Right lobe of liver (tissue), 6 donors: ENCODE measurements around the gene ARHGEF37. TPM values are rescaled to one million over a fixed set of nuclear protein-coding genes. Genes with fewer than 3 reads are reported as not detected.

Source experiments
- ATAC-seq, 4 donors: fragments of 200-7000 bp; cut with Tn5 transposase; one replicate each; pipeline ENCODE4 v1.9.1; 2020; ENCODE audit warnings: mild to moderate bottlenecking in 4 of 4, moderate library complexity in 4 of 4
- DNase-seq, 3 donors: peaks; one replicate each; pipeline ENCODE4 v3.0.0-alpha.2; 2020
- H3K27ac ChIP-seq, 3 donors: fragments of 200-600 bp; one replicate each; pipeline ENCODE4 v1.8.0; 2022
- H3K27me3 ChIP-seq, 2 donors: fragments of 200-600 bp; one replicate each; pipeline ENCODE4 v1.8.0; 2022
- H3K36me3 ChIP-seq, 4 donors: fragments of 200-600 bp; sonication (generic) in 1 of 4; one replicate each; pipeline versions ENCODE4 v1.5.1 to v1.8.0; 2017 to 2022; ENCODE audit warnings: control low read depth in 1 of 4
- H3K4me1 ChIP-seq, 4 donors: fragments of 200-600 bp; sonication (generic) in 1 of 4; one replicate each; pipeline versions ENCODE4 v1.5.1 to v1.8.0; 2017 to 2022; ENCODE audit warnings: control low read depth in 1 of 4
- H3K4me3 ChIP-seq, 3 donors: fragments of 200-600 bp; one replicate each; pipeline ENCODE4 v1.8.0; 2022
- H3K9me3 ChIP-seq, 4 donors: fragments of 200-600 bp; sonication (generic) in 1 of 4; one replicate each; pipeline versions ENCODE4 v1.5.1 to v1.8.0; 2017 to 2022; ENCODE audit warnings: control low read depth in 1 of 4
- CTCF ChIP-seq, 4 donors: fragments of 200-600 bp in 3 of 4; fragments of 450-650 bp in 1 of 4; IDR thresholded peaks; one replicate each; pipeline versions ENCODE4 v1.5.1 to v1.8.0; 2016 to 2022; ENCODE audit warnings: antibody characterized with exemption in 4 of 4, mild to moderate bottlenecking in 2 of 4
- POLR2A ChIP-seq: fragments of 450-650 bp; IDR thresholded peaks from one replicate; pipeline ENCODE4 v1.6.1; 2017; ENCODE audit warnings: antibody characterized with exemption, mild to moderate bottlenecking
- WGBS: methylation state at CpG from one replicate; pipeline ENCODE4 v1.1.6; 2018; ENCODE audit warnings: low coverage, low lambda C conversion rate; ENCODE audit not compliant: insufficient coverage; ENCODE audit errors: missing lambda C conversion rate; 5-methylcytosine and 5-hydroxymethylcytosine counted together
- intact Hi-C, 2 donors: fragments of 100-400 bp; cut with DNase I; formaldehyde crosslinking; loops; one replicate each; pipeline versions ENCODE4 v1.11.2 to v1.14.1; 2022
- total RNA-seq, 6 experiments: library from RNA; depleted of rRNA in 2 of 6; stranded (reverse); fragments of >200 nt in 2 of 6; fragmentation: NEBNext Ultra II Directional in 3 of 6; extraction: Animal tissue kit (Norgen Biotek cat#: 25700) in 3 of 6; gene quantifications; one replicate each; pipeline versions ENCODE4 v1.1.0 to v1.2.4, GENCODE V29; 2016 to 2023
- donor health status: DM: no; HTN: yes; CAD: no.
- donor health status: DM: no; HTN: no; CAD: no.
- donor health status: DM: no; HTN: no; CAD: no.
- donor health status: DM: no; HTN: yes; CAD: no.
- donor health status: DM: no; HTN: yes; CAD: no.

ARHGEF37 gene
- total RNA-seq, 6 experiments from 2014 or later: 1.6 to 7.3 (median 2.1) TPM

- ATAC-seq: peak in 2 of 4 donors; percentile 15 to 22
These were observed 498 bp upstream of the ARHGEF37 start for GRCh38 chr5:149580808-149581191.

GRCh38 chr5:149581931-149582768 is 852 bp downstream of the ARHGEF37 start:
- intact Hi-C loops: no loop called here
- 24% methylated on average over 9 of the region's 9 CpGs for WGBS
- H3K4me1 ChIP-seq: peaks cover 0 to 41% (median 12%) of the 10 kb centered on the region in 4 donors

More at GRCh38 chr5:149580808-149581191, 498 bp upstream of the ARHGEF37 start:
- 66% methylated on average over 5 of the region's 10 CpGs for WGBS
- intact Hi-C loops: no loop called here
- TF ChIP-seq POLR2A (no peak), CTCF (IDR thresholded peaks at IDR 0.05) (no peak)
- no peak for DNase-seq
- Histone ChIP-seq H3K4me1 (peaks cover 0 to 31% (median 12%) of the 10 kb centered on the region in 4 donors), H3K27ac (peak overlapping the region; percentile 39 to 71 (median 59)), H3K4me3 (peak overlapping the region; percentile 60 to 71 (median 60)), H3K9me3 (no peaks in the 10 kb centered on the region), H3K36me3 (no peaks in the 10 kb centered on the region), H3K27me3 (no peaks in the 10 kb centered on the region)

GRCh38 chr5:149583394-149583793 is 2.1 kb downstream of the ARHGEF37 start:
- no peaks in the 10 kb centered on the region for H3K9me3 ChIP-seq
- no peak for TF ChIP-seq POLR2A
- TF ChIP-seq CTCF (IDR thresholded peaks at IDR 0.05): no peak
- H3K27ac ChIP-seq: peak overlapping the region; percentile 49 to 75 (median 64)
- peak overlapping the region in 1 of 3 donors; percentile 9 for H3K4me3 ChIP-seq
- intact Hi-C loops: no loop called here
- H3K4me1 ChIP-seq: peaks cover 0 to 46% (median 12%) of the 10 kb centered on the region in 4 donors
- 44% methylated on average over 1 of the region's 1 CpG for WGBS
- ATAC-seq (peak; percentile 75 to 88 (median 78)), DNase-seq (peak; percentile 29 to 84 (median 66))
- no peaks in the 10 kb centered on the region for H3K27me3 ChIP-seq
- no peaks in the 10 kb centered on the region for H3K36me3 ChIP-seq

More at GRCh38 chr5:149581931-149582768, 852 bp downstream of the ARHGEF37 start:
- no peak for DNase-seq
- Histone ChIP-seq H3K27ac (peak overlapping the region; percentile 22 to 71 (median 59)), H3K9me3 (no peaks in the 10 kb centered on the region), H3K36me3 (no peaks in the 10 kb centered on the region), H3K27me3 (no peaks in the 10 kb centered on the region), H3K4me3 (peak overlapping the region; percentile 60 to 71 (median 60))
- TF ChIP-seq CTCF (IDR thresholded peaks at IDR 0.05): no peak
- no peak for TF ChIP-seq POLR2A
- peak in 3 of 4 donors; percentile 15 to 23 (median 16) for ATAC-seq

GRCh38 chr5:149584121-149584520 is 2.8 kb downstream of the ARHGEF37 start:
- DNase-seq (no peak), ATAC-seq (no peak)
- Histone ChIP-seq H3K9me3 (no peaks in the 10 kb centered on the region), H3K27me3 (no peaks in the 10 kb centered on the region), H3K36me3 (no peaks in the 10 kb centered on the region), H3K4me1 (peaks cover 0 to 46% (median 12%) of the 10 kb centered on the region in 4 donors), H3K27ac (peak overlapping the region; percentile 49 to 75 (median 64)), H3K4me3 (no peak overlapping the region)
- no peak for TF ChIP-seq POLR2A
- no peak for TF ChIP-seq CTCF (IDR thresholded peaks at IDR 0.05)
- intact Hi-C loops: no loop called here
- 60% methylated on average over 2 of the region's 2 CpGs for WGBS
